NCI-H226 (cell line): Measurements from ENCODE around the gene CWC25.
A peak's percentile ranks its signal among the peaks of the same experiment; 100 is the strongest.
"Not testable (repeated sequence)": the region's sequence is repeated elsewhere in the genome, so short reads cannot be mapped to it uniquely, and the experiment has no call there.

Experiments used
- DNase-seq: peaks from one replicate; pipeline ENCODE4 v3.0.0-alpha.2; 2015

CWC25 gene

DNA sequence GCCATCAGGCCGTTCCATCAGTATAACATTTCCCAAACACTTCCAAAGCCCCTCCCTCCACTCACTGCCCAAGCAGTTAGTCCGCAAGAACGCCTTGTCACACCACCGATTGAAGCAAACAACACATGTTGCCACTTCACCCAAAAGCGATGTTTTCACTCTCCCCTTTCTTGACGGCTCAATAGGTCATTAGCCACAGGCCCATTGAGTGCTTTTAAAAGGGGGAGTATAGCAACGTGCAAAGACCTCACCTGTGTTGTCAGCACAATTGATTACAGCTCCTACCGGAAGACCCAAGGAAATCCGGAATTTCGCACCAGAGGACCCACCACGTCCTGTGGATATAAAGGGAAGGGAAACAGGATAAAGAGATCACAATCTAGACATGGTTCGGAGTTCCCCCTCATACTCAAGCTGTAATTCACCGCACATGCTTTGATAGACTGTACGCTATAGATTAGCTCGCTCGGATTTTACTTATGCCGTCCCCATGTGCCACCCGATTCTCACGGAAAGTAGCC, 27.7 kb upstream of the CWC25 start:
- no peak for DNase-seq

DNA sequence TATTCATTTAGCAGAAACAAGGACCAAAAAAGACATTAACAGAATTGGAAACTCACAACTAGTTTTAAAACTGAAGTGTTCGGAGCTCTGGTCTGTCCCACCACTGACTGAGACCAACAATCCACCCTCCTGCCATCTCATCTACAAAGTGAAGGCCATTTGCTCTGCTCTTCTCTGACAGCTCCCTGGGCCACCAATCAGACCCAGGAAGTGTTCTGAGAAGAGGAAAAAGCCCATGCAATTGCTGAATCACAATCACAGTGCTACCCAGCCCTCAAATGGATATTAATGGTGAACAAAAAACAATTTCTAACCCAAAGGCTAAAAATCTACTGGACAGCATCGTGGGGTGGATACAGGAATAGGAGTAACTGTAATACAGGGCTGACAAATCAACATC, 26.3 kb upstream of the CWC25 start:
- DNase-seq, result no peak

DNA sequence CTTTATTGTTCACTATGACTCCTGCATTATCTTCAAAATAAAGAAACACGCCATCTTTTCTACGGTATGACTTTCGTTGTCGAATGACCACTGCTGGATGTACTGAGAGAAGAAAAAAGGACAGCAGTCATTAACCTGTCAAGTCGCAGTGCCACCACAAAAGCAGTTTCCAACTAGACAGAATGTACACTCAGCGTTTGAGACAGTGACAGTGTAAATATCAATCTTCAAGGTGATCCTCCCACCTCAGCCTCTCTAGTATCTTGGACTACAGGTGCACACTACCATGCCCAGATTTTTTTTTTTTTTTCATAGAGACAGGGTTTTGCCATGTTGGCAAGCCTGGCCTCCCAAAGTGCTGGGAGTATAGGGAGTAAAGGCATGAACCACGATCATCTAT, 25.3 kb upstream of the CWC25 start:
- DNase-seq, result no peak

- DNase-seq, result no peak
These were observed 24.0 kb upstream of the CWC25 start for GRCh38 chr17:38848939-38849605.

- no peak for DNase-seq
These were observed 23.4 kb upstream of the CWC25 start for GRCh38 chr17:38848557-38848891.

- DNase-seq, result no peak
These were observed 19.2 kb upstream of the CWC25 start for GRCh38 chr17:38844261-38844757.

GRCh38 chr17:38825762-38826247, 684 bp upstream of the CWC25 start:
- DNase-seq, result no peak

DNA sequence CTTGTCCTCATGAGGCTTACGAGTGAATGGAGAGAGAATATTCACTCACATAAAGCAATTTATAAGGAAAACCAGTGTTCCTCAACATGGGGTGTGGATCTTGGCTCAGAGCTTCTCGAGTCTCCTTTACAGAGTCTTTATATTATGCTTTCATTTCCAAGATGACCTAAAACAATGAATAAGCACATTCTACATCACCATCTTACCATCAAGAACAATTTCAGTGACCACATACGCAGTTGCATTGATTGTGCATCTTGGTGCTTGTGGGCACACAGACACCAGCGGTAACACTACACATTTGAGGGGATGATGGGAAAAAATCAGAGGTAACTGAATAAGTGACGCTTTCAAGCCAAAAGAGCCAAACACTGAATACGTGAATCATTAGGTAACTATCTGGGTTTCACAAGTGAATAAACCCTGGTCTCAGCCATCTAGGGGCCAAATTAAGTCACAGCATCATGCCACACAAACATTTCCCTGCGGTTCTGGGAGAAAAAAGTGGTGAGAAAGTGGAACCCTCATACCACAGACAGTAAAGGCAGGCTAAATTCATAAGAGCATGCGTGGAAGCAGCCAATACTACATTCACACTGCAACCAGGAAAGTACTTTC, 9.4 kb downstream of the CWC25 start:
- peak; percentile 14 for DNase-seq

GRCh38 chr17:38809828-38810227, 15.3 kb downstream of the CWC25 start:
- no peak for DNase-seq

DNA sequence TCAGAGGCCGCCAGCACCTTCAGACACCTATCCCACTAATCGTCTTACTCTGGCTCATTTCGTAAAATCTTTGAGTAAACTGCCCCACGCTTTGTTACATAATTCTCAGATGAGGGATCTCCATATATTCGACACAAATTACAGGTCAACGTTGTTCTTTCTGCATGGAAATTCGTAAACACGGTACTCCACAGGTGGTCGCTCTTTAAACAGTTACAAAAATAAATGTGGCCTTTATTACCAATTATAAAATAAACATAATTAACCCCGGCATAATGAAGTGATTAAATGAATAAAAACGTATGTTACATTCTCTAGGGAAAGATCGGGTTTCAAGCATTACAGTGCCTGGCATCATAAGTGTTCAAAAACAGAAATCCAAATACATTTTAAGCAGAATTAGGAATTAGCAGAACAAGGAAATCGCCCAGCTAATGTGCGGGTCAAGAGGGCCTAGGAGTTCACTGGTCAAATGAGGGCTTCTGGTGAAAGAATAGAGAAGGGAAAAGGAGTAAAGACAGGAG, 24.8 kb downstream of the CWC25 start:
- DNase-seq, result no peak

DNA sequence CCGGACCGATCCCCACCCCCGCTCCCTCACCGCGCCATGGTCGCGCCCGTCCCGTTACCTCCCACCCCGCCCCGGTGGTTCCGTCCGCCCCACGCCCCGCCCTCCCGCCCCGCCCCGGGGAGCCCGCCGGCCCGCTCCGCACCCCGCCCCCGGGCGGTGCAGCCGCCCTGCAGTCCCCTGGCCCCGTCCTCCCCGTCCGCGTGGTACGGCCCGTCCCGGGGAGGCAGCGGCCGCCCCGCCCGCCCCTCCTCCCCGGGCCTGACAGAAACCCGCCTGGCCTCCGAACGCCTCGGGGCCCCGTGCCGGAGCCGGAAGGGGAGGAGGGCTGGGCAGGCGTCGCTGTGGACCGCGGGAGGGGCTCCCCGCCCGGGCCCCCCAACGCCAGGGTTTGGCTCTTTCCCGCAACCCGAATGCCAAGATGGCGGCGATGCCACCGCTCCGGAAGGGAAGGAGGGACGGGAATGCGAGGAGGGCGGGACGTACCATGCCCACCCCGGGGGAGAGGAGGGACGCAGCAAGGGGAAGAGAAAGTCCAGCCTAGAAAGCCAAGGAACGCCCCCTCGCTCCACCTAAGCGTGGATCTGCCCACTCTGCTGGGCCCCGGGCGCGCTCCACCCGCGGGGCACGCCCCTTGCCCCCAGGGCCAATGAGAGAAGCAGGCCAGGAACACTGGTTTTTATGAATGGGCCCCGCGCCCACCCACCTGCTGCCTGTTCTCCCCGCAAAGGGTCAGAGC, 25.5 kb downstream of the CWC25 start, which contains the start of gene PIP4K2B:
PIP4K2B (minus strand) TSS at position 56 of the 736 bp plus-strand sequence. CDS start 132 bp downstream, outside the sequence.
- peak; percentile 95 for DNase-seq

- peak; percentile 33 for DNase-seq
These were observed 26.3 kb downstream of the CWC25 start for GRCh38 chr17:38798614-38799500.

DNA sequence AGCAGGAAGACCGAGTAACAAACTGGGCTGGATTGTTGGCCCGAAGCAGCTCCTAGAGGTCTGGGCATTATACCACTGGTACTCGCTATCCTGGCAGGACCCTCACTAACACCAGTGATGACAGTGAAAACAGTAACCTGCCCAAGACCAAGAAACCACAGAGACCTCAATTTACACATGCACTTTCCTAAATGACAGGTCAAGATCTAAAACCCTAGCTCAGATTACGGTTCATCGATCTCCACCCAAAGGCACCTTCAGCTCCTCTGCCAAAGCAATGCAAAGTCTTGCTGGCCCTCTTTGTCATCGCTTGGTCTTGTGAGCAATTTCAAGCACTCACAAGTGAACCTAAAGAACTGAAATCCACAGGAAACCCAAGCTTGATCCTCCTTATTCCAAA, 27.3 kb downstream of the CWC25 start:
- no peak for DNase-seq

GRCh38 chr17:38797158-38797490, 28.0 kb downstream of the CWC25 start:
- no peak for DNase-seq

GRCh38 chr17:38796451-38797157, 28.5 kb downstream of the CWC25 start:
- DNase-seq, result no peak

- DNase-seq, result no peak
These were observed 30.9 kb downstream of the CWC25 start for GRCh38 chr17:38794221-38794620.

DNA sequence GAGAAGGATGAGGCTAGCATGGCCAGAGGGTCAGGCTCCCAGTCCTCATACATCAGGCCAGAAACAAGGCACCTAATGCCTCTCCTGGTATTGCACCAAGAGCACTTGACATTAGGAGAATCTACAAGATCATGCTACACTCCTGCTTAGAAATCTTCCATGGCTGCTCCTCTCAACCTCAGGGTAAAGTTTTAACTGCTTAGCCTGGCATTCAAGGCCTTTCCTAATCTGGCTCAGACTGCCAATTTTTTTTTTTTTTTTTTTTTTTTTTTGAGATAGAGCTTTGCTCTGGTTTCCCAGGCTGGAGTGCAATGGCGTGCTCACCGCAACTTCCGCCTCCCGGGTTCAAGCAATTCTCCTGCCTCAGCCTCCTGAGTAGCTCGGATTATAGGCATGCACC, 34.0 kb downstream of the CWC25 start:
- DNase-seq, result no peak

DNA sequence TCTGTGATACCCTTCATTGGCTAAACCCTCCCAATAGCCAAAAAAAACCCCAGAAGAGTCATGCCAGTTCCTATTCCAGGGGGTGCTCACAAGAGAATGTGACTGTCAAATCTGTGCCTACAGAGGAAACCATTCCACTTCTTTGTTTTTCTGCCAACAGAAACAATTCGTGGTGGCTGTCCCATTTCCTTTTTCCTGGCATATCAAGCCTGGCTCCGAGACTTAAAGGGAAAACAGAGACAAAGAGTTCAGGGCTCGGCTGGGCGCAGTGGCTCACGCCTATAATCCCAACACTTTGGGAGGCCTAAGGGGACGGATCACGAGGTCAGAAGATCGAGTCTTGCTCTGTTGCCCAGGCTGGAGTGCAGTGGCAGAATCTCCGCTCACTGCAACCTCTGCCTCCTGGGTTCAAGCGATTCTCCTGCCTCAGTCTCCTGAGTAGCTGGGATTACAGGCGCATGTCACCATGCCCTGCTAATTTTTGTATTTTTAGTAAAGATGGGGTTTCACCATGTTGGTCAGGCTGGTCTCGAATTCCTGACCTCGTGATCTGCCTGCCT, 34.9 kb downstream of the CWC25 start:
- not testable (repeated sequence) for DNase-seq

- DNase-seq, result no peak
These were observed 35.9 kb downstream of the CWC25 start for GRCh38 chr17:38789185-38789584.

- not testable (repeated sequence) for DNase-seq
These were observed 37.1 kb downstream of the CWC25 start for GRCh38 chr17:38787999-38788398.

DNA sequence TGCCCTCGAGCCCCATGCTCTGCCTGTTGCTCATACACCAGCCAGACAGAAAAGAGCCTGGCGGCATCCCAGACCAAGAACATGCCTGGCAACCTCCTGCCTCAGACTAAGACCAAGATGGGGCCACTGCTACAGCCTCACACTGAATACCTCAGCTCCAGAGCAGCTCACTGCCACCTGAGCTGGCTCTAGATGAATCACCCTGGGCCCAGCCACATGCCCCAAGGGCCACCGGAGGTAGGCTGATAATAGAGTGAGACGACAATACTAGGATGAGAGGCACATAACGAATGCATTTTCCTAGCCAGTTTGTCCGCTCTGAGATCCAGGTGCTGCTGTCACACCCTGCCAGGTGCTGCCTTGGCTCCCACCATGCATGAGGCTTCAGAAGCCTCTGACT, 38.7 kb downstream of the CWC25 start:
- no peak for DNase-seq
